HG02973 (cell line): ENCODE data around the gene FBXO42.
"Not testable (repeated sequence)": the region's sequence is repeated elsewhere in the genome, so short reads cannot be mapped to it uniquely, and the experiment has no call there.

Experiments used
- ATAC-seq: cut with Tn5 transposase; IDR thresholded peaks from one replicate; pipeline ENCODE4 v1.9.1; 2021; ENCODE audit warnings: moderate library complexity; ENCODE audit not compliant: unreplicated experiment

Gene FBXO42

DNA sequence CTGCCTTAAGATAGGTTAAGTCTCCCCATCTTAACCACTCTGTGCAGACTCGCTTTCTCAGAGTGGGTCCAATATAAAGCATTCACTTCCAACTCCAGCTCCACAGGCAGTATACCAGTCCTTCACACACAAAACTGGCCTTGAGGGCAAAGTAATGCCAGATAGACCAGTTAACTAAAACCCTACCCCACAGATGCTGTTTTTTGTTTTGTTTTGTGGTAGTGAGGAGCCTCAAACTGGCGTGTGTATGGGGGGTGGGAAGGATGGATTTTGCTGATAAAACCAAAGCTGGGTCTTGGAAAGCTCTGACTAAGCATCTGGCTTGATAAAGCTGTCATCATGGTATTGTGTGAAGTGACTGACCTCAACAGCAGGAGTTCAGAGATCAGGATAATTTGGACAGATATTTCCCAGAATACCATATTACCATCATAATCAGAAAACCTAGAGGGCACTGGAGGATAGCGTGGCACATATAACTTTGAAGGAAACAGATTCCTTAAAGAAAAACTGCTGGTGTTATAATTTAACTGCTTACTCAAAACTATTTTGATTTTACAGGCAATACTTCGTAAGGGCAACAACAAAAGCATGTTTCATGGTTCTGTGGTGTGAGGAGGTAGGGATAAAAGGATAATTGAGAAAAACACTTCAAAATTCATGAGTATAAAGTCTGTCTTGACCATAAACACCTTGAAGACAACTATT is 85.7 kb downstream of the FBXO42 start:
- no peak for ATAC-seq

DNA sequence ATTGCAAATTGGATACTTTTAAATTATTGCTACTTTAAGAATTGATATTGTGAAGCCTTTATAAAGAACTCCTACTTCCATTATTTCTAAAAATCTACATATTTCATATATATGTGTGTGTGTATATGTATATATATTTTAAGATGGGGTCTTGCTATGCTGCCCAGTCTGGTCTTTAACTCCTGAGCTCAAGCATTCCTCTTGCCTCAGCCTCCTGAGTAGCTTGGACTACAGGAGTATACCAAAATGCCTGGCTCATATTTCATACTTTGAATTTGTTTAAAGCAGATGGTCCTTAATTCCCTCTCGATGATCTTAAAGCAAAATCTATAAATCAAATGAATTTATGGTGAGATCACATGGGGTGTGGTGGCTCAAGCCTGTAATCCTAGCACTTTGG is 90.2 kb downstream of the FBXO42 start:
- ATAC-seq = no peak

DNA sequence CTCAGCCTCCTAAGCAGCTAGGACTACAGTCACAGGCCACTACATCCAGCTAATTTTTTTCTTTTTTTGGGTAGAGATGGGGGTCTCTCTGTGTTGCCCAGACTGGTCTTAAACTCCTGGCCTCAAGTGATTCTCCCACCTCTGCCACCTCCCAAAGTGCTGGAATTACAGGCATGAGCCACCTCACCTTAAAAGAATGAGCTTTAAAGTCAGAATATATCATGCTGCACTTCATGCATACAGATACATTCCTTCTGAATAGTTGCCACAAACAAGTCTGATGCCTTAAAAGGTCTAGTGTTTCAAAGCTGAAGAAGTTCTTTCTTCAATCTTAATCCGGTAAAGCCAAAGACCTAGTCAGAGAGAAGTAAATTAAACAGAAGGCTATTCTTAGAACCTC is 91.5 kb downstream of the FBXO42 start:
- ATAC-seq = no peak

DNA sequence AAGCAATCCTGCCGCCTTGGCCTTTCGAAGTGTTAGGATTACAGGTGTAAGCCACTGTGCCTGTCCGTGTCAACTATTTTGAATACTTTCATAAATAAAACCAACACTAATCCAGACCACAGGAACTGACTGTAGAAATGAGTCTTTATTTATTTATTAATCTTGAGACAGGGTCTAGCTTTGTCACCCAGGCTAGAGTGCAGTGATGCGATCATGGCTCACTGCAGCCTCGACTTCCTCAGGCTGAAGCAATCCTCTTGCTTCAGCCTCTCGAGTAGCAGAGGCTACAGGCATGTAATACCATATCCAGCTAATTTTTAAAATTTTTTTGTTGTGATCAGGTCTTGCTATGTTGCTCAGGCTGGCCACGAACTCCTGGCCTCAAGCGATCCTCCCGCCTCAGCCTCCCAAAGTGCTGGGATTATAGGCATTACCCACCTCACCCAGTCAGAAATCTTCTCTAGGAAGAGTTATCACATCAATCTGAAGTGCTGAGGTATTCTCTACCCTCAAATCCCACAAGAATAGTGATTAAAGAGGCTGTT is 93.6 kb downstream of the FBXO42 start:
- ATAC-seq = no peak

DNA sequence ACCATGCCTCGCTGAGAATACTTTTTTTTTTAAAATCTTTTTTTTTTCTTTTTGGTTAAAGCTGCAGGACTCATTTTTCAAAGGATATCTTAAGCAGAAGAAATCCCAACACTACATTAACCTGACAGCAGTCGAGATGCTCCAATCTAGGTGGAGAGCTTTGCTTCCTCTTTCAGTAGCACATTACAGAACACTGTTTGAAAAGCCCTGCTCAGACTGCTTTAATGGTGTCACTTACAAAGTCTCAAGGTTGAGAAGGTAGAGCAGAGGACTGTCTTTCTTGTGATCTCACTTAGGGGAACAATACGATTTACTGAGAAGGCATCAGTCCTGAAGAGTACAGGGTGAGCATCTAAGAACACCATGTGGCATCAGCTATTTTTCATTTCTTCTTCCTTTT is 94.3 kb downstream of the FBXO42 start:
- no peak for ATAC-seq

DNA sequence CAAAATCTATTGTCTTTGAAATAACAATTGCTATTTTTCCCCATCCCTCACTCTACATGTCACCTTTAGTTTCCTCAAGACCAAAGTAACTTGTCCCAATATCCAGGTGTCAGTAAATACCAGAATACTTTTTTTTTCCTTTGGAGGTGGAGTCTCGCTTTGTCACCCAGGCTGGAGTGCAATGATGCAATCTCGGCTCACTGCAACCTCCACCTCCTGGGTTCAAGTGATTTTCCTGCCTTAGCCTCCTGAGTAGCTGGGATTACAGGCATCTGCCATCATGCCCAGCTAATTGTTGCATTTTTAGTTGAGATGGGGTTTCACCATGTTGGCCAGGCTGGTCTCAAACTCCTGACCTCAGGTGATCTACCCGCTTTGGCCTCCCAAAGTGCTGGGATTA is 94.7 kb downstream of the FBXO42 start:
- not testable (repeated sequence) for ATAC-seq

DNA sequence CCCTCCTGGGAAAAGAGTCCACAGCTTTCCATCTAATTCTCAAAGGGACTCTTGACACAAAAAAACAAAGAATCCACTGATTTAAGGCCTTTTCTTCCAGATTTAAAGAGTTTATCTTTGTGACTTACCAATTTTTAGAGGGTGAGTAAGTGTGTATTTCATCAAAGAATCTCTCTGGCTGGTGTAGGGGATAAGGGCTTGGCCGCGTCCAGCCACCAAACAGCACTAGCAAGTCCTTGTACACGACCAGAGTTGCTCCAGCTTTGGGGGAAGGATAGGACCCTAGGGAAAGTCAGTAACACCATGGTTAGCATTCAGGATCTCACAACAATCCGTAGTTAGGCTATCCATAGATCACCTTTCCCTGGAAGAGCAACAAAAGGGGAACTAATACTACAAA is 95.8 kb downstream of the FBXO42 start:
- no peak for ATAC-seq

DNA sequence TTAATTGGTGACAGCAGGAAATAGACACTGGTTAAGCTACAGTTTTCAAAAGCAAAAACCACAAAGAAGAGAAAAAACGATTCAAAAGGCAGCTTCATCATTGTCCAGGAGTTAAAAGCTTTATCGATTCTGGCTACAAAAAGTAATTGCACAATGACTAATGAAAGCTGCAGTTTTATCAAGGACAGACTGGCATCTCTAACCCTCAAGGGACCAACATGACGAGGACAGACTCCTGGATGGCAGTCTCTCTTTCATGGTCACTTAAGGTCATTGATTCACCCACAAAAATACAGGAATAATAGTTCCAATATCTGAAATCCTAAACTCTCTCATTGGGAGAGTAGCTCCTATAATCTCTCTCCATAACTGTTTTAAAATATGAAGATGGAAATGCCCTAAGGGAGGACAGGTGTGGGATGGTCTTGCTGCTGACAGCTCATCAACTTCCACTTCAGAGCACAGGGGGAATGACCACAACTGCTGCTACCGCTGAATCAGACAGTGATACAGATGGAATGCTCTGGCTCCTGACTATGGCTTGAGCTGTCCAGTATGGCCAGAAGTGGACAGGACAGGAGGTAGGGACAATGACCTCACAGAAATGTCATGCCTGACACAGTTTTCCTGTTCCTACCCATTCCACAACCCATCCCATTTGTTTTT is 97.9 kb downstream of the FBXO42 start:
- no peak for ATAC-seq

DNA sequence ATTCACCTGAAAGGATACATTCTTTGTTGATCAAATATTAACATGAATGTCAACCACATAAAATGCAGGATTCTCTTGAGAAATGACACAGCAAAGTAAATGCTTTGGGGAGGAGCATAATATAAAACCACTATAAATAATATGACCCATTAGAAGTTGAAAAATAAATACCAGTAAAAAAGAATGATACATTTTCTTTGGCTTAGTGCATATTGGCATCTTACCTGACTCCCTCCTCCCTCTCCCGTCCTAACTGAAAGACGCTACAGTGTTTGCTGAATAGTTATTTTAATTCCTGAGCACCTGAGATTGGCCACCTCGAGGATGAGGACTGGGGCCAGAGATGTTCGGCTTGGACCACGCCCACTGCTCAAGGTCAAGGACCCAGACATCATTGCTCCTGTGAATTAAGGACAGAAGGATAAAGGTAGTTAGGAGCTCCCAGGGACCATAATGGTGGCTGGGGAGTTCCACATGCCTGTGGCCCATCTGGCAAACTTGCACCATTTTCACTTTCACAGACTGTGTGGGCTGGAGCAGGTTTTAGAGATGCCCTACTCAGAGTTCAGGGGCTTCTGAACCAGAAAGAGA is 98.9 kb downstream of the FBXO42 start:
- ATAC-seq = no peak

DNA sequence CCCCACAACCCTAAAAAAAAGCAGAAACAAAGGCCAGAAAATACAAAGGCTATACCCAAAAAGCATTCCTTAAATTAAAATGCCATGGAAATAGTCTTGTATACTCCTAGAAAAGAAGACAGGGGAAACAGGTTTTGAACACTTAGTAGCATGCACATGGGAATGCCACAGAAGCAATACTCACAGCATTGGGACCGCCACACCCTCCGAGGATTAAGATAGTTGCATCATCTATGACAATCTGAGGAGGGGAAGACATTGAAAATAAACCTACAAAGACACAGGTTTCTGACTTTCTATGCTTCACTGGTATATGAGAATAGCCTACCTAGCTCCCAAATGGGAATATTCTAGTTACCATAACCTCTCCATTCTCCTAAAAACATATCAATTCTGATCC is 99.4 kb downstream of the FBXO42 start:
- no peak for ATAC-seq

DNA sequence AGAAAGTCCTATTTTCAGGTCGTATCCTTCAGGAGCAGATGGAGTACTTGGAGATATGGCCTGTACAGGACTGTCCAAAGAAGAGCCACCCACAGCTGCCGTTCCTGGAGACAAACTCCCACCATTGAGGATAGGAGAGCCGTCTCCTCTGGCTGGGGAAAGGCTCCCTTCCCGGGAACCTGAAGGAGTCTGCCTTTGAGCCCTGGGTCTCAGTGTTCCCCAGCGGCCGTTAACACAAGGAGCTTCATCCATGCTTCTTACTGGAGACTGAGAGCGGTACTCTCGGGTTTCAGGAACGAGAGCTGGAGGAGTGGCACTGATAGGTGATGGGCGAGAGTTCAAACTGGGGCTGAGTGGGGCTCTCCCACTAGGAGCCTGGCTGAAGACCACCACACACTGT is 100.9 kb downstream of the FBXO42 start:
- no peak for ATAC-seq

DNA sequence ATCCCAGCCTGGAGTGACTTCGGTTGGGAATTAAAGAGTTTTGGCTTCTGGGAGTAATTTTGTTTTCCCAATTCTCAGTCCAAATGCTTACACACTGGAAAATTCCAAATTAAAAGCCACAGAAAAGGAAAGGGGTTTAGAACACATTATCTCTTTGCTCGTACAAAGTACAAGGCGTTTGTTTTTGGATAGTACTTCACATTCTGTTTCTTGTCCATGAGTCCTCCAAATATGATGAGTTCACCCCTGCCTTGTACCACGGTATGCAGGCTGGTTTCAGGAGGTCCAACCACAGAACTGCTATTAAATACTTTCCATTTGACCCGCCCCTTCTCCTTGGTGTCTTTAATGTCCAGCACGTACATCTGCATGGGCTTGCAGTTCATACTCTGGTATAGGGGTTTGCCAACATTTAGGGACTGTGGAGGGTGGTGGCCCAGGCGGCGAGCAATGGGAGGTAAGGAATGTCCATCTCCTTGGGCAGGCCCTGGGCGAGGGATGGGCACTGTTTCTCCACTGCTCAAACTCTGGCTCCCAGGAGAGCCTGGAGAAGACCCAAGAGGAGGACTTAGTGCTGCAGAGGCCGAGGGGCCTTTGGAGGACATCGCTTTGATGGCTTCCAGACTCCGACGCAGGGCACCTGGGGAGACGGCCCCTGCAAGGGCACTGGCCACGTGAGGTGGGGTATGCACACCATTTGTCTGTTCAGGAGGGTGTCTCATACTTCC is 101.6 kb downstream of the FBXO42 start:
- ATAC-seq = no peak

DNA sequence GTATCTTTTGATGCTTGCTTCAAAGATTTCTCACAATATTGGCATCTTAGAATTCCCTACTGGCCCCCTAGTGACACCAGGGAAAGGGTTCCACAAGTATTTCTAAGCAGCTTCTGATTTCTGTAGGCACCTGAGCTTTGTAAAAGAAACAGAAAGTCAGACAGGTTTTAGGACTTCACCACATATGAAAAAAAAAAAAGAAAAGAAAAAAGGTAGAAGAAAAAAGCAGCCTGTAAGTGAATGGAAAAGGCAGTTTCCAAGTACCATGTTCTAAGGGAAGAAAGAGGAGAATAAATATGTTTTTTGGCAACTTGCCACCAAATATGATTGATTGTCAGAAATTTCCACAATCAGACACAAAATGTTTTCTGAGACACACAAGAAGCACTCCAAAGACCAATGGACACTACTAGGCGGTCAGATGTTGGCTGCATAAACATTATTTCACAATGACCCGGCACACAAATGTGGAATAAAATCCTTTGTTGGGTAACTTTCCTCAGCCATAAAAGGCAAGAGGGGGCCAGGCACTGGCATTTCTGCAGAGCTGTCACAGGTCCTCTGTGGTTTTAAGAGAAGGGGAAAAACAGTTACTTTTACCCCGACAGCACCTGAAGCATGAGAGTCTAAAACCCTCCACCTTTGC is 102.6 kb downstream of the FBXO42 start:
- ATAC-seq = no peak

DNA sequence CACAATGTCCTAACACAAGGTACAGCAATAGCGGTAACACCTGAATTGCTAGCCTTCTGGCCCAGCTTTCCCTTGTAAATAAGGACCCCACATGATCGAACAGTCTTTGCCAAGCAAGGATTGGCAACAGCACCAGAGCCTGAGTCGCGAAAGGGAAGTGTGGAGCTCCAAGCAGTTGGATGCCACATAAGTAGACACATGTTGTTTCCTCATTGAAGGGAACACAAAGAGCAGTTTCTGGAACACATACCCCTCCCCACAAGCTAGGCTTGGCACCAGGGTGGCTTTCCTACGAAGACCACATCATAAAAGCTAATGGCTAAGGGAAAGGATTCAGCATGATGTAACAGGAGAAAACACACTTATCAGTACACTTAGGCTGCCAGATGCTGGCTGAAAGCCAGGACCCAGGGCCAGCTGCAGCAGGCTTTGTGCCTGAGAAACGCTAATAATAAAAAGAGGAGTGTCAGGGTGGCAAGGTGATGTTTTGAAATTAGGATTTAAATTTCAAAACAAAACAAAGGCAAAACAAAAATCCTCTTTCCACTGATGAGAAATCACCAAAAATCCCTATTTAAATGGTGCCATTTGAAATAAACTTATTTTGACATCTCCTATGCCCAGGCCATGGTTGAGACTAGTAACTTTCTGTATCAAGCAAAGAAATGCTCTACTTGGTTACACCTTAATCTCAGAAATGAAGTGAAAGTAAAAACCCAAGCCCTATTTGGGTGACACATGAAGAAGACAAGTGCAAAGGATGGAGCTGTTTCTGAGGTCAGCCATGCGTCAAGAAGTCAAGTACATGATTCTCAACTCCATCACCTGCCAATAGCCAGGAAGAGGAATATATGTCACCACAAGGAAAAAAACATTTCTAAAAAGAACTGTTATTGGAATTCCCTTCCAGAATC is 103.4 kb downstream of the FBXO42 start:
- no peak for ATAC-seq

DNA sequence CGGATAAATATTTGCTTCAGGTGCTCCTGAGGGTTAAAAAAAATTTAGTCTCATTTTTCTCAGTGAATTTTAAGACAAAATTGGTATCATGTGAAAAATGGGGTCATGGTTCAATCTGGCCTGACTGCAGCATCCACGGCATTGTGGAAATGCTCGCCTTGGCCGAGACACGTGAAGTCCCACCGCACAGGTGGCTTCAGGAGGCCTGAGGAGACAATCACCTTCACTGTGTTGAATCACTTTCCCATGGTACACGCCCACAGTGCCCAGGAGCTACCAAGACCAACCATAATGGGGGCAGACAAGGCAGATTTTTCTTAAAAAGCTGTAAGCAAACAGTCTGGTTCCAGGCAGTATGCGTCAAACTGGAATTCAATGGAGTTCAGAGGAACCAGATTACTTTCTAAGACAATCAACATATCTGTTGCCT is 104.3 kb downstream of the FBXO42 start:
- ATAC-seq = no peak

DNA sequence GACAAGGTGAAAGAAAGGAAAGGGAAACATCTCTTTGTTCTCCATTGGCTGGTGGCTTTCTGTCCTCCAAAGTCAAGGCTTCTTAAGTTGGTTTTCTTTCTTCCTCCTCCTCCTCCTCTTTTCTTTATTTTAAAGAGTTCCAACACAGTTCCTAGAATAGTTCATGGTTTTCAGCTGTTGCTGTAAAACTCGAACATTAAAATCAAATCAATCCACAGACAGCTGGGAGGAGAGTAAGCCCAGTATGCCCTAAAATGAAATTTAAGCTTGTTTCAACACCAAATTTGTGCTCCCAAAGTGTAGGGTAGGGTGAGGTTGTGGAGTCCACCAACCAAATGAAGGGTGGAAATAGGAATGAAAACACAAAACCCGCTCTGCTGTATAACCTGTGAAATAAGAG is 104.8 kb downstream of the FBXO42 start:
- ATAC-seq = no peak

DNA sequence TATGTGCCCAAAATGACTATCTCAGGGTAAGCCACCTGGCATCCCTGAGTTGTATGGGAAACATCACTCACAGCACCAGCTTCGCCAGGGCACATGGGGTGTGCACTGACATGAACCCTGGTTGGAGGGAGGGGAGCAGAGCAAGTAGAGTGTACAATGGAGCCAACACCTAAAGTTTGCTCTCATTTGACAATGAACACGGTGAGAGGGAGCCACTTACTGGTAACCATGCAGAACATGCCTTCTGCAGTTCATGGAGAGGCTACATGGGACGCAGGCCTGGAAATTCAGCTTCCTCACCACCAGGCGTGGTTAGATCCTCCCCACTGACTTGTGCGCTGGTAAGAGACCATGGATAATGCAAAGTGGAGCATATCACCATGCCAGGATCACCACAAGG is 105.3 kb downstream of the FBXO42 start:
- no peak for ATAC-seq

DNA sequence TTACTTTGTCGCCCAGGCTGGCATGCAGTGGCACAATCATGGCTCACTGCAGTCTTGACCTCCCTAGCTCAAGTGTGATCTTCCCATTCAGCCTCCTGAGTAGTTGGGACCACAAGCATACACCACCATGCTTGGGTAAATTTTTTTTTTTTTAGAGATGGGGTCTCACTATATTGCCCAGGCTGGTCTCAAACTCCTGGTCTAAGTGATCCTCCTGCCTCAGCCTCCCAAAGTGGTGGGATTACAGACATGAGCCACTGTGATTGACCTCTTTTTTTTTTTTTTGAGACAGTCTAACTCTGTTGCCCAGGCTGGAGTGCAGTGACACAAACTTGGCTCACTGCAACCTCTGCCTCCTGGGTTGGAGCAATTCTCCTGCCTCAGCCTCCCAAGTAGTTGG is 106.0 kb downstream of the FBXO42 start:
- ATAC-seq = not testable (repeated sequence)

DNA sequence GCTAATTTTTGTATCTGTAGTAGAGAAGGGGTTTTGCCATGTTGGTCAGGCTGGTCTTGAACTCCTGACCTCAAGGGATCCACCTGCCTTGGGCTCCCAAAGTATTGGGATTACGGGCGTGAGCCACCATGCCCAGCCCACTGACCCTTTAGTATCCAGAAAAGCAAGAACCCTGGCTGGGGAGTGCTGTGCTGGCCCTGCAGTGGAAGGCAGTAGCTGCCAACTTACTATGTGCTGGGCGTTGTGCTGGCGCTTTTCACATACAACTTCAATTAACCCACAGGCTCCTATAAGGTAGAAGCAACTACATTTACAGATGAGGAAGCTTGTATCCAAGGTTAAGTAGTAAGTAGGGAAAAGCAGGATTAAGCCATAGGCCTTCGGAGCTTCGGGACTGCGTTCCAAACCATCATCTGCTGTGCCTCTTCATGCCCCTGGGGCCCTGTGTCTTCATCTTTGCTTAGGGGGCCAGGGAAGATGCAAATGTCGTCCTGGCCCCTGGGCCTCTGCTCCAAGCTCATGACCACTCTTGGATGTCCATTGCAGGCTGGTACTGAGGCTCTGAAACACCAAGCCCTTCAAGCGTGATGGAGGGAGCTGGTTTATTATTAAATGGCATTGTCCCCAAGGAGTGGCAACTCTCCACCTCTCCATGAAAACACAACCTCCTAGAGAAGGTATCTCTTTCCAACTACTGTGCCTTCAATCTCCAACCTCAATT is 106.6 kb downstream of the FBXO42 start:
- no peak for ATAC-seq
